Keratinocyte (primary cell): Measurements from ENCODE around the gene SLC41A3.

Source experiments
- CTCF ChIP-seq, 3 experiments: IDR thresholded peaks in 1 of 3; conservative IDR thresholded peaks in 1 of 3; optimal IDR thresholded peaks in 1 of 3; 2 replicates in 2 of 3; 3 replicates in 1 of 3; pipeline versions ENCODE3 to v1.5.1; 2011; ENCODE audit warnings: low read length in 3 of 3, mild to moderate bottlenecking in 3 of 3, moderate library complexity in 2 of 3, control low read depth in 1 of 3, inconsistent platforms in 1 of 3; ENCODE audit not compliant: insufficient read depth in 2 of 3; ENCODE audit errors: extremely low read depth in 1 of 3
- EZH2 ChIP-seq: IDR thresholded peaks from one replicate; pipeline ENCODE4 v1.6.1; 2012; ENCODE audit warnings: inconsistent platforms, mild to moderate bottlenecking, low read length, moderate library complexity

GRCh38 chr3:126116526-126116925 lies 32.6 kb upstream of the SLC41A3 start:
- TF ChIP-seq CTCF (optimal IDR thresholded peaks at IDR 0.05 in 1 of 3, IDR thresholded peaks at IDR 0.05 in 1 of 3, conservative IDR thresholded peaks at IDR 0.05 in 1 of 3; ENCODE audit: extremely low read depth in 1 of 3, insufficient read depth in 2 of 3, low read length in 3 of 3) (no peak), EZH2 (no peak)
